IMR-90 (cell line): Measurements from ENCODE around the gene DHRS3. TPM values are rescaled to one million over a fixed set of nuclear protein-coding genes. Genes with fewer than 3 reads are reported as not detected.
A peak's percentile ranks its signal among the peaks of the same experiment; 100 is the strongest.

ENCODE experiments used
- ATAC-seq: fragments of 200-7000 bp; cut with Tn5 transposase; 2 replicates; pipeline ENCODE4 v1.9.1; 2020; ENCODE audit warnings: low read depth, mild to moderate bottlenecking, moderate library complexity
- BruUV-seq: library from RNA; stranded (reverse); fragments of 400-500 nt; replicated peaks from 2 replicates; lab custom pipeline; 2021; lab: Mats Ljungman, UMichigan
- CTCF ChIA-PET: fragments of 300-600 bp; formaldehyde crosslinking; extraction: SDS; loops from one replicate; lab custom pipeline; 2021; ENCODE audit warnings: antibody characterized with exemption; lab: Yijun Ruan, JAX
- POLR2A ChIA-PET: fragments of 300-600 bp; sonication (Branson Sonifier 250); formaldehyde crosslinking; loops from one replicate; lab custom pipeline; 2022; ENCODE audit warnings: antibody characterized with exemption; ENCODE audit not compliant: unreplicated experiment; lab: Charles Lee
- DNase-seq: peaks from one replicate; pipeline ENCODE4 v3.0.0; 2013
- H2AFZ ChIP-seq: replicated peaks from 2 replicates; pipeline ENCODE3; 2013; ENCODE audit warnings: low read length, mild to moderate bottlenecking; ENCODE audit not compliant: poor library complexity
- H2AK5ac ChIP-seq: 2 replicates; pipeline ENCODE4 v1.6.1; 2013; ENCODE audit warnings: low read depth, low read length, inconsistent platforms
- H2AK9ac ChIP-seq: replicated peaks from 2 replicates; pipeline ENCODE3; 2013; ENCODE audit warnings: mild to moderate bottlenecking, low read depth, low read length, moderate library complexity; ENCODE audit not compliant: poor library complexity
- H2BK120ac ChIP-seq: 2 replicates; pipeline ENCODE4 v1.6.1; 2013; ENCODE audit warnings: low read depth, low read length, inconsistent platforms
- H2BK15ac ChIP-seq: 3 replicates; pipeline ENCODE4 v1.6.1; 2013; ENCODE audit warnings: low read depth, low read length, inconsistent platforms
- H2BK20ac ChIP-seq: 2 replicates; pipeline ENCODE4 v1.6.1; 2013; ENCODE audit warnings: low read depth, mild to moderate bottlenecking, inconsistent platforms, low read length, moderate library complexity
- H2BK5ac ChIP-seq: 2 replicates; pipeline ENCODE4 v1.6.1; 2013; ENCODE audit warnings: mild to moderate bottlenecking, low read depth, low read length, inconsistent platforms; ENCODE audit not compliant: poor library complexity, severe bottlenecking
- H3K14ac ChIP-seq: replicated peaks from 2 replicates; pipeline ENCODE4 v1.6.1; 2013; ENCODE audit warnings: low read depth, low read length, inconsistent platforms
- H3K18ac ChIP-seq: 2 replicates; pipeline ENCODE4 v1.6.1; 2013; ENCODE audit warnings: low read depth, low read length, control low read depth
- H3K23ac ChIP-seq: 2 replicates; pipeline ENCODE4 v1.6.1; 2013; ENCODE audit warnings: low read depth, low read length, inconsistent platforms
- H3K27ac ChIP-seq: 2 replicates; pipeline ENCODE4 v1.5.1; 2013; ENCODE audit warnings: mild to moderate bottlenecking, control low read depth, low read length; ENCODE audit not compliant: insufficient read depth
- H3K27me3 ChIP-seq: 2 replicates; pipeline ENCODE4 v1.6.1; 2013; ENCODE audit warnings: low read length; ENCODE audit not compliant: control insufficient read depth, insufficient read depth
- H3K36me3 ChIP-seq: 2 replicates; pipeline ENCODE4 v1.6.1; 2013; ENCODE audit warnings: low read length, mixed read lengths; ENCODE audit not compliant: control insufficient read depth, insufficient read depth
- H3K4ac ChIP-seq: 2 replicates; pipeline ENCODE4 v1.6.1; 2013; ENCODE audit warnings: low read depth, low read length, inconsistent platforms
- H3K4me1 ChIP-seq: 2 replicates; pipeline ENCODE4 v1.6.1; 2013; ENCODE audit warnings: low read length, mixed read lengths; ENCODE audit not compliant: control insufficient read depth, insufficient read depth
- H3K4me2 ChIP-seq: 2 replicates; pipeline ENCODE4 v1.6.1; 2013; ENCODE audit warnings: low read depth, mild to moderate bottlenecking, control low read depth, low read length, moderate library complexity
- H3K4me3 ChIP-seq: 2 replicates; pipeline ENCODE4 v1.5.1; 2013; ENCODE audit warnings: low read depth, mild to moderate bottlenecking, control low read depth, low read length, moderate library complexity; ENCODE audit not compliant: insufficient read depth
- H3K56ac ChIP-seq: 2 replicates; pipeline ENCODE4 v1.6.1; 2013; ENCODE audit warnings: low read length, inconsistent platforms; ENCODE audit not compliant: insufficient read depth; ENCODE audit errors: extremely low read depth
- H3K79me1 ChIP-seq, 2 experiments: 2 replicates each; pipeline ENCODE4 v1.6.1; 2013; ENCODE audit warnings: low read length in 2 of 2, inconsistent platforms in 1 of 2, low read depth in 1 of 2
- H3K9ac ChIP-seq: 2 replicates; pipeline ENCODE4 v1.6.1; 2013; ENCODE audit warnings: low read depth, low read length, control low read depth
- H3K9me1 ChIP-seq: 2 replicates; pipeline ENCODE4 v1.6.1; 2013; ENCODE audit warnings: low read length, inconsistent platforms; ENCODE audit not compliant: insufficient read depth
- H3K9me3 ChIP-seq: 2 replicates; pipeline ENCODE4 v1.6.1; 2013; ENCODE audit warnings: low read length; ENCODE audit not compliant: control insufficient read depth, insufficient read depth
- H4K20me1 ChIP-seq: 2 replicates; pipeline ENCODE4 v1.6.1; 2013; ENCODE audit warnings: low read length, inconsistent platforms; ENCODE audit not compliant: insufficient read depth
- H4K5ac ChIP-seq: 2 replicates; pipeline ENCODE4 v1.6.1; 2013; ENCODE audit warnings: mild to moderate bottlenecking, low read depth, low read length, control low read depth
- H4K8ac ChIP-seq, 2 experiments: 2 replicates each; pipeline ENCODE4 v1.6.1; 2013; ENCODE audit warnings: low read depth in 2 of 2, low read length in 2 of 2, control low read depth in 1 of 2, inconsistent platforms in 1 of 2
- H4K91ac ChIP-seq: 2 replicates; pipeline ENCODE4 v1.6.1; 2013; ENCODE audit warnings: low read depth, low read length, inconsistent platforms; ENCODE audit not compliant: insufficient read depth
- BHLHE40 ChIP-seq: fragments of 150-350 bp; IDR thresholded peaks from 2 replicates; pipeline ENCODE4 v1.6.1; 2016; ENCODE audit warnings: mild to moderate bottlenecking, low read depth, low read length
- CEBPB ChIP-seq: IDR thresholded peaks from 2 replicates; pipeline ENCODE4 v1.6.1; 2012; ENCODE audit warnings: low read depth, low read length, improper control_type of control experiment
- MAZ ChIP-seq: IDR thresholded peaks from 2 replicates; pipeline ENCODE4 v1.6.1; 2012; ENCODE audit warnings: low read depth, mild to moderate bottlenecking, low read length, improper control_type of control experiment, moderate library complexity, borderline replicate concordance
- MXI1 ChIP-seq: IDR thresholded peaks from 2 replicates; pipeline ENCODE4 v1.6.1; 2012; ENCODE audit warnings: low read depth, mild to moderate bottlenecking, low read length, moderate library complexity, borderline replicate concordance
- NFE2L2 ChIP-seq: fragments of 150-350 bp; IDR thresholded peaks from 2 replicates; pipeline ENCODE4 v1.6.1; 2016; ENCODE audit warnings: low read depth, mild to moderate bottlenecking, low read length
- WGBS, 2 experiments: methylation state at CpG; one replicate each; pipeline versions ENCODE4 v1.1.5 to v1.1.7; 2013; ENCODE audit warnings: missing lambda C conversion rate in 2 of 2; ENCODE audit not compliant: insufficient read length in 1 of 2; ENCODE audit errors: extremely low coverage in 2 of 2; 5-methylcytosine and 5-hydroxymethylcytosine counted together
- dilution Hi-C: fragments of 300-500 bp; cut with HindIII; formaldehyde crosslinking; loops from one replicate; pipeline ENCODE4 v1.14.3; 2018; ENCODE audit warnings: low sequenced_read_pairs; ENCODE audit not compliant: unreplicated experiment
- in situ Hi-C: fragments of 300-500 bp; cut with MboI; formaldehyde crosslinking; loops from 3 replicates; pipeline ENCODE4 v1.14.3; 2019; ENCODE audit warnings: low sequenced_read_pairs, inconsistent platforms, mixed read lengths
- intact Hi-C: fragments of 100-400 bp; cut with micrococcal nuclease; formaldehyde crosslinking; loops from 2 replicates; pipeline ENCODE4 v1.10.0; 2022
- polyA plus RNA-seq, 3 experiments: library from polyadenylated mRNA; depleted of rRNA; stranded (reverse); fragments of >200 nt; gene quantifications; 2 replicates each; pipeline ENCODE4 v1.2.3, GENCODE V29; 2012; ENCODE audit warnings: low replicate concordance in 1 of 3
- total RNA-seq: library from RNA; depleted of rRNA; stranded (reverse); fragments of >200 nt; gene quantifications from 2 replicates; pipeline ENCODE4 v1.2.3, GENCODE V29; 2012

The DHRS3 gene
- total and polyA plus RNA-seq, 2 of the 4 experiments (the other 2 are of a cell fraction), result 11.2 to 14.5 TPM

DNA sequence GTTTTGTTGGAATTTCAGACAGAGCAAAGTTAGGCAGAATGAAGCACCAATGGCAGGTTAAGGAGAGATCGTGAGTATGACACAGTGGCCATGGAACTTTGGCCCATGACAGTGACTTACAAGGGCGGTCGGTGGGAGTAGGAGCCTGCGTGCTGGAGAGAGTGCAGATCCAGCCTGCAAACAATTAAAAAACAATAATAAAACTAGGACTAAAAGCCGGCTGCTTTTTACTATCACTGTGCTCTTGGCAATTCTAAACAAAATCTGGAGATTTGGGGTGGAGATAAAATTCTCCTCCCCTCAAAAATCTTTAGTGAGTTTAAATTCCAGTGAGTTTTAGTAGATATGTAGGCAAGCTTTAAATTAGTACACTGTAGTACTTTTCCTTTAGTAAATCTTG is 96.9 kb downstream of the DHRS3 start:
- Histone ChIP-seq H3K36me3 (no peaks in the 10 kb centered on the region), H3K4me3 (no peak overlapping the region), H3K4ac (peak overlapping the region; percentile 9; the same call in 1 of the 2 replicates), H2BK15ac (no peak overlapping the region), H3K27me3 (no peaks in the 10 kb centered on the region), H2AK9ac (no peak overlapping the region), H4K91ac (no peak overlapping the region), H3K9ac (no peak overlapping the region), H4K5ac (no peak overlapping the region), H3K9me3 (no peaks in the 10 kb centered on the region), H3K18ac (no peak overlapping the region), H2AK5ac (no peak overlapping the region), H3K9me1 (no peaks in the 10 kb centered on the region), H4K20me1 (no peaks in the 10 kb centered on the region), H3K27ac (no peak overlapping the region), H3K23ac (no peak overlapping the region), H3K56ac (no peak overlapping the region), H3K4me2 (no peak overlapping the region), H2BK120ac (no peak overlapping the region), H3K4me1 (peaks cover 6% of the 10 kb centered on the region; the same call in 1 of the 2 replicates), H2BK5ac (no peak overlapping the region), H3K14ac (no peak overlapping the region), H2AFZ (no peak overlapping the region), H4K8ac (no peak overlapping the region), H3K79me1 (no peaks in the 10 kb centered on the region), H2BK20ac (no peak overlapping the region)
- ChIA-PET POLR2A (no interaction called here), CTCF (no interaction called here)
- in situ Hi-C loops (no loop called here), intact Hi-C loops (no loop called here), dilution Hi-C loops (no loop called here)
- ATAC-seq (no peak), DNase-seq (no peak)
- BruUV-seq, result no TSS peak
- WGBS, 2 experiments, result no CpG with 5 or more reads among the region's 5 CpGs
- no peak for TF ChIP-seq MXI1
- TF ChIP-seq NFE2L2, result no peak
- no peak for TF ChIP-seq BHLHE40
- no peak for TF ChIP-seq CEBPB
- TF ChIP-seq MAZ, result no peak
